Skeletal muscle satellite cell (primary cell): ENCODE measurements around the gene CDYL2.

Experiments used
- H3K27me3 ChIP-seq: 2 replicates; pipeline ENCODE4 v1.7.0; 2013; ENCODE audit warnings: low read length; ENCODE audit not compliant: control insufficient read depth, insufficient read depth
- H3K36me3 ChIP-seq: 2 replicates; pipeline ENCODE4 v1.7.0; 2013; ENCODE audit warnings: mild to moderate bottlenecking, control low read depth, low read length; ENCODE audit not compliant: insufficient read depth
- H3K4me1 ChIP-seq: 2 replicates; pipeline ENCODE4 v1.7.0; 2013; ENCODE audit warnings: low read length; ENCODE audit not compliant: control insufficient read depth, insufficient read depth
- H3K4me2 ChIP-seq: 2 replicates; pipeline ENCODE4 v1.7.0; 2013; ENCODE audit warnings: mild to moderate bottlenecking, low read length
- H3K4me3 ChIP-seq: 2 replicates; pipeline ENCODE4 v1.7.0; 2013; ENCODE audit warnings: low read length
- H3K9ac ChIP-seq: 2 replicates; pipeline ENCODE4 v1.7.0; 2013; ENCODE audit warnings: mild to moderate bottlenecking, low read depth, low read length, moderate library complexity
- H3K9me3 ChIP-seq: replicated peaks from 2 replicates; pipeline ENCODE4 v1.7.0; 2013; ENCODE audit warnings: mild to moderate bottlenecking, control low read depth, low read length

CDYL2 gene

DNA sequence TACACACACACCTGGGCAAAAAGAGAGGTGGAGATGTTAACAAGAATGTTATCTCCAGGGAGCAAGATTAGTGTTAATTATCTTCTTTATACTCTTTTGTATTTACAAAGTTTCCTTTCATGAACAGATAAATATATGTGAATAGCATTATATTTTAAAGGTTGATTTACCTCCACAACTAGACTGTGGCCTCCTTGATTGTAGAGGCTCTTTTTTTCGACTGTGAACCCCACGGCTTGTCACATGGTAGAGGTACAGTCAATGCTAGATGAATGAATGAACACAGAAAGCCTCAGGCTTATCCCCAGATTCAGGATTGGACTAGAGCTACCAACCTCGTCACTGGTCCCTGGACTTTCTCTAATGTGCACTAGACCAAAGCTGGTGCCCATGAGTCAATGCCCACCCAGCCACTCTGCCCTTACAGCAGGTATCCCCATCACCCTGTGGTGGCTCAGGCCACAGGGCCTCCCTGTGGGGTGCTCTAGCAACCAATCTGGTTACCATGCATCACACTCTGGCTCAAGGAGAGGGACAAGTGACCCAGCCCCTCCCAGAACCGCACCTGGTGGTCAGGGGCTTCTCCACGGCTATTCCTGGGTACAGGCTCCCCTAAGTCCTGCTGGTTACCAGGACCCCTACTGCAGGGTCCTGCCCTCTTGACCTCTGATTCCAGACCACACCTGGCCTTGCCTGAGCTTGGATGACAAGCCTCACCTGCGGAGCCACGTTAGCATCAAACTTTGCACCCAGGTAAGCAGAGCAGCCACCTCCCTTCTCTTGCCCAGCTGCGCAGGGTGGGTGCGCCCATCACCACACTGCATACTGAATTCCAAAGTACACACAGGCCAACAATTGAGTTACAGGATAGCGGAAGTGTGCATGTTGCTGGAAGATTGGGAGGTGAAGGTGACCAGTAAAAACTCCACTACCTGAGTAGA is 101.0 kb downstream of the CDYL2 start:
- no peaks in the 10 kb centered on the region for H3K36me3 ChIP-seq
- H3K4me3 ChIP-seq: no peak overlapping the region
- H3K27me3 ChIP-seq: no peaks in the 10 kb centered on the region
- no peaks in the 10 kb centered on the region for H3K4me1 ChIP-seq
- no peaks in the 10 kb centered on the region for H3K9me3 ChIP-seq
- no peak overlapping the region for H3K4me2 ChIP-seq
- H3K9ac ChIP-seq: no peak overlapping the region

DNA sequence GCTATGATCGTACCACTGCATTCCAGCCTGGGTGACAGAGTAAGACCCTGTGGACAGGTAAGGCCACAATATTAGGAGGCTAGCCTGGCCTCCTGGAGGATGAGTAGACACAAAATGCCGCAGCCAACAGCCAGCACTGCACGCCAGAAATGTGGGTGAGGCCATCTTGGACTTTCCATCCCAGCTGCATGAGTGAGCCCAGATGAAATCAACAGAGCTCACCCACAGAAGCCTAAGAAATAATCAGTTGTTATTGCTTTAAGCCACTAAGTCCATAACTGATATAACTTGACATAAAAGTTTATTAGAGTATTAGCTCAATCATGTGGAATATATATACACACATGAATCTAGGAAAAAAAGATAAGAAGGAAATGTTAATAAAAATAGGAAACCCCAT is 101.7 kb downstream of the CDYL2 start:
- Histone ChIP-seq H3K4me2 (no peak overlapping the region), H3K9ac (no peak overlapping the region), H3K36me3 (no peaks in the 10 kb centered on the region), H3K4me1 (no peaks in the 10 kb centered on the region), H3K4me3 (no peak overlapping the region), H3K27me3 (no peaks in the 10 kb centered on the region), H3K9me3 (no peaks in the 10 kb centered on the region)

DNA sequence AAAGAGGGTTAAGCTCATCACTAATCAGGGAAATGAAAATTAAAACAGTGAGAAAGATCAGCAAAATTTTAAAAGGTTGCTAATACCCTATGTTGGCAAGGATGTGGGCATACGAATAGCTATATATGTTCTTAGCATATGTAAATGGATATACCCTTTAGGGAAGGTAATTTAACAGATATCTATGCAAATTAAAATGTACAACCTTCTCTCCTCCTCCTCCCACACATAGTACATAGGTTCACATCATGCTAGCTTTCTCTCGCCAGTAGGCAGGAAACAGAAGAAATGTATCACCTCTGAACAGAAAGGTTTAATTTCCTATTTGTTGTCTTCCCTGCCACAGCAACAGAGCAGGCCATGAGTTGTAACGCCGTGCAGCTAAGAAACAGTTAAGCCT is 103.8 kb downstream of the CDYL2 start:
- Histone ChIP-seq H3K36me3 (no peaks in the 10 kb centered on the region), H3K9ac (no peak overlapping the region), H3K9me3 (no peaks in the 10 kb centered on the region), H3K27me3 (no peaks in the 10 kb centered on the region), H3K4me3 (no peak overlapping the region), H3K4me2 (no peak overlapping the region), H3K4me1 (no peaks in the 10 kb centered on the region)

DNA sequence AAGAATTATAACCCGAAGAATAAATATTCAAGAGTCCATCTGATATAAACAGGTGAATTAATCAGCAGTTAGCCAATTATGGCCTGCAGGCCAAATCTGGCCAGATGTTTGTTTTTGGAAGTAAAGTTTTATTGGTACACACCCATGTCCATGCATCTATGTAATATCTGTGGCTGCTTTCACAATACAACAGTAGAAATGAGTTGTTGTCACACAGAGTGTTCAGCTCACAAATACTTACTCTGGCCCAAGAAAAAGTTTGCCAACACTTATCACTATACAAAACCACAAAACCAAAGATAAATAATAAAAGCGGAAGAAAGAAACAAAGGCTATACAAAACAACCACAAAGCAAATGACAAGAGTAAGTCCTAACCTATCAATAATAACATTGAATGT is 109.4 kb downstream of the CDYL2 start:
- Histone ChIP-seq H3K4me2 (no peak overlapping the region), H3K4me1 (peaks cover 18% of the 10 kb centered on the region), H3K9ac (no peak overlapping the region), H3K9me3 (no peaks in the 10 kb centered on the region), H3K4me3 (no peak overlapping the region), H3K36me3 (no peaks in the 10 kb centered on the region), H3K27me3 (no peaks in the 10 kb centered on the region)

DNA sequence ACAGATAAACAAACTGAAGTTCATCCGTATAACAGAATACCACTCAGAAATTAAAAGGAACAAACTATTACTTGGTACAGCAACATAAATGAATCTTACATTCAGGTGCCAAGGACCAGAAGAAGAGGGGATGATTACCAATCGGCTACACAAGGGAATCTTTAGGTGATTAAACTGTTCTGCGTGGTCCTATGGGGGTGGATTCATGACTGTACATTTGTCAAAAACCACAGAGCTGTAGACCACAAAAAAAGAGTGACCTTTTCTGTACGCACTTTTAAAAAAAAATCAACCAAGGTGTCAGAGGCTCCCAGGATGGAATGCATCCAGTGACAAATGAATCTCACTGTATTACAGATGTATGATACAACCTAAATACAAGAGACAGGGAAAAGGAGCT is 110.8 kb downstream of the CDYL2 start:
- Histone ChIP-seq H3K27me3 (no peaks in the 10 kb centered on the region), H3K4me2 (no peak overlapping the region), H3K4me3 (no peak overlapping the region), H3K9me3 (no peaks in the 10 kb centered on the region), H3K36me3 (no peaks in the 10 kb centered on the region), H3K9ac (no peak overlapping the region), H3K4me1 (peaks cover 18% of the 10 kb centered on the region)

DNA sequence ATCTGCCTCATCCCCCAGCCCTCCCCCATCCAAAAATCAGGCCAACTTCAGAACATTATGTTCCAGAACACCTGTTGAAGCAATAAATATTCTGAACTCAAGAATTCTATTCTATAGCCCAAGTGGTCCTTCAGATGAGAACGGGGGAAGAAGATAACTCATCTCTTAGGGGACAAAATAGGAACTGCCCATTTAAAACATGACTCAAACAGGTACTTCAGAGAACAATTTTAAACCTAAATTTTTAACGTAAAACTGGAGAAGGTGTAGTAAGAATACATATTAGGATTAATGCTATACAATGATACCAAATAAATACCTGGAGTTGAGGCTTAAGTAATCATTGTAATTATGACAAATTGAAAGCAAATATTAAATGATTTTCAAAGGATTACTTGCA is 112.1 kb downstream of the CDYL2 start:
- no peak overlapping the region for H3K9ac ChIP-seq
- peaks cover 18% of the 10 kb centered on the region for H3K4me1 ChIP-seq

DNA sequence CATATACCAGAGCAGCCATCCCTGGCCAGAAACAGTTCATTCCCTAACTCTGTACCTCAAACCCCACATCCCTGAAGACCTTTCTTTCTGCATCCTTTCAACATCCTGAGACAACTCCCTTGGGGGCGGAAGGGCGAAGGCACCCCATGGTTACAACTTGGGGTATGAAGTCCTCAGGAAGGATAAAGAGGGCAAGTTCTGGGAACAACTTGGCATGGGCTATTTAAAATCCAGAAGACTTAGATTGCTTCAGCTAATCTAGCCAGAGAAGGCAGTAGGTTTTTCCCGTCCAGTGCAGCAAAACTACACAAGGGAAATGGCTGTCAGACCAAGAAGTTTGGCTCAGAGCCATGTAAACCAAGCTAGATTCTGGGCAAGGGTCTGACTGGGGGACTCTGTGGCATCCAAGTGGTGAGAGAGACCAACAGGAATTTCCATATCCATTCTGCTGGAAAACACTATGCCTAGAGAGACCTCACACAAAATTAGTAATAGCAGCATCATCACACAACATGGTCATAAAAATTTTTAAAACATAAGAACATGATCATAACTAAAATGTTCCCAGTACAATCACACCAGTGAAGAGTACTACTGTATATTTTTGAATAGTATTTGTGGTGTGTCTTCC is 113.2 kb downstream of the CDYL2 start:
- Histone ChIP-seq H3K27me3 (no peaks in the 10 kb centered on the region), H3K9me3 (no peaks in the 10 kb centered on the region), H3K36me3 (no peaks in the 10 kb centered on the region)

More for the DNA sequence above, 112.1 kb downstream of the CDYL2 start:
- H3K36me3 ChIP-seq: no peaks in the 10 kb centered on the region
- no peak overlapping the region for H3K4me2 ChIP-seq
- H3K4me3 ChIP-seq: no peak overlapping the region
- no peaks in the 10 kb centered on the region for H3K27me3 ChIP-seq
- no peaks in the 10 kb centered on the region for H3K9me3 ChIP-seq

DNA sequence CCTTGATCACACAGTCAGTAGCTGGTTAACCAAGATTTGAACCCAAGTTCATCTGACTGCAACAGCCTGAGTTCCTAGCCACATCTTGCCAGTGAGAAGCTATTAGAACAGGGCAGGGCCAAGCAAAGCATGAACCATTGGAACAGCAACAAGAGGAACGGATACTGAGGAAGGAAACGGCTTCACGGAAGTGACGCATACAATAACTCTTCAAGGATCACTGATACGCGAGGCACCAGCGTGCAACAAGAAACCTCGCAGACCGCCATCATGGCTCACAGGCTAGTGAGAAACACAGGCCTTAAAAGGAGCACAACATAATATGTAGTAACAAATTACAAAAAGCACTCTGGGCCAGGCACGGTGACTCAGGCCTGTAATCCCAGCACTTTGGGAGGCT is 114.9 kb downstream of the CDYL2 start:
- no peaks in the 10 kb centered on the region for H3K9me3 ChIP-seq
- H3K4me2 ChIP-seq: no peak overlapping the region

More for the DNA sequence above, 113.2 kb downstream of the CDYL2 start:
- peaks cover 18% of the 10 kb centered on the region for H3K4me1 ChIP-seq
- peak overlapping the region; percentile 29 for H3K4me2 ChIP-seq
- no peak overlapping the region for H3K9ac ChIP-seq
- peak overlapping the region; percentile 31 for H3K4me3 ChIP-seq

DNA sequence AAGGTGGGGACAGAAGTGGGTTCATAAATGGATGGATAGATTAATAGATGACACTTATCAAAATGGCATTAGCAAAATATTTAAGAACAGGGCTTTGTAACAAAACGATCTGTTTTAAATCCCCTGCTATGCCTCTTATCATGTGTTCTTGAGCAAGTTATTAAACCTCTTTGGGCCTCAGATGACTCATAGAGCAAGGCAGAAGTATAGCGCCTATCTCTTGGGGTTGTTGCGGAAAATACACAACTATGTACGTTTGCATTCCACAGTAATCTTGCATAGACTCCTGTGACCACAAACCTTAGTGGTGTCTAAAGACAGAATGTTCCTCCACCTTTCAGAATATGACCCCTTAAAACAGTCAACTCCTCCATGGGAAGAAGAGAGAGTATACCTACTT is 116.8 kb downstream of the CDYL2 start:
- Histone ChIP-seq H3K4me3 (no peak overlapping the region), H3K4me2 (no peak overlapping the region), H3K9ac (no peak overlapping the region), H3K9me3 (no peaks in the 10 kb centered on the region), H3K4me1 (peaks cover 22% of the 10 kb centered on the region), H3K36me3 (peaks cover 8% of the 10 kb centered on the region), H3K27me3 (no peaks in the 10 kb centered on the region)

More for the DNA sequence above, 114.9 kb downstream of the CDYL2 start:
- Histone ChIP-seq H3K4me3 (no peak overlapping the region), H3K4me1 (peaks cover 18% of the 10 kb centered on the region), H3K27me3 (no peaks in the 10 kb centered on the region), H3K36me3 (peaks cover 2% of the 10 kb centered on the region), H3K9ac (no peak overlapping the region)

DNA sequence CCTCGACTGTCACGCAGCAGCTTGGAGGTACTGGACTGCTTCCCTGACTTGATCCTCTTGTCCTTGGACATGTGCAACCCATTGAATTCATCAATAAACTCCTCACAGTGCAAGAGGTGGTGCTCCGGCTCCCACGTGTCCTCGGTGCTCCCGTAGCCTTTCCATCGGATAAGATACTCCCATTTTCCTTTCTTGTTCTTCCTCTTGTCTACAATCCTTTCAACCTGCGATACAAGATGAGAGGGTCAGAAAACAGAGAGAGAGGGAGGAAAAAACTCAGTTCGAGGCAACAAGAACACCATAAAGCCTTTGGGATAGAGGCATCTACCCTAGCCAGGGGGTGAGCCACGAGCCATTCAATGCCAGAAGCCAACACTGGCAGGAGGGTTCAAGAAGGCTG is 119.5 kb downstream of the CDYL2 start:
- peaks cover 16% of the 10 kb centered on the region for H3K4me1 ChIP-seq
- no peak overlapping the region for H3K9ac ChIP-seq
- no peak overlapping the region for H3K4me3 ChIP-seq
- H3K27me3 ChIP-seq: no peaks in the 10 kb centered on the region
- H3K4me2 ChIP-seq: no peak overlapping the region
- H3K9me3 ChIP-seq: no peaks in the 10 kb centered on the region
- peaks cover 8% of the 10 kb centered on the region for H3K36me3 ChIP-seq

DNA sequence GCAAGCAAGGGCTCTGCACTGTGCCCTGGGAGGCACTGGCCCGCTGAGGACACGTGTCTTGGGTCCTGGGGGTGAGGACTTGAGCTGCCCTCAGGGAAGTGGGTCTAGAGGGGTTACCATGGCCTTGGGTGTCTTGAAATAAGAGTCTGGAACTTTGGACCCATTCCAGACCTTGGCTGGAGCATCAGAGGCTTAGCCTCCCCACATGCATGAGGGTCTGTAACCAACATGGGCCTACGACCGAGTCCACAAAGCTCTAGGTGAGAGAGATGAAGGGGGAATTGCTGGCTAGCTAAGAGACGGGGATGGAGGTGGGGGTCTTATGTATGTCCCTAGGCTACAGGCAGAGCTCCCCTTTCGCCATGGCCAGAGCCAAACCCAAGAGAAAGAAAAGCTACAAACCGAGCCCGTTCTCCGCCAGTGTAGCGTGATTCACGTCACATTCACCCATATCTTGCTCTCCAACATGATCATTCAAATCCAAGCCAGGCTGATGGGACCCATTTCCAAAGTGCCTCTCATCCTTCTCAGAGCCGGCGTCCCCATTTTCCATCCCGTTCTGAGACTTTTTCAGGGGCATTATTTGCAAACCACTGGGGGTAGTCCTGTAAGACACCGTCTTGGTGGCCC is 120.1 kb downstream of the CDYL2 start:
- Histone ChIP-seq H3K4me2 (no peak overlapping the region), H3K4me1 (peaks cover 16% of the 10 kb centered on the region), H3K27me3 (no peaks in the 10 kb centered on the region), H3K4me3 (no peak overlapping the region), H3K9ac (no peak overlapping the region), H3K36me3 (peaks cover 8% of the 10 kb centered on the region), H3K9me3 (no peaks in the 10 kb centered on the region)
